PFSK-1 (cell line): ENCODE results near the gene HS2ST1.

Experiments used
- FOXP2 ChIP-seq: optimal IDR thresholded peaks from 2 replicates; pipeline ENCODE3; 2011; ENCODE audit warnings: borderline replicate concordance, control low read depth, inconsistent platforms; ENCODE audit not compliant: insufficient read depth; ENCODE audit errors: extremely low read length, extremely low read depth
- POLR2AphosphoS5 ChIP-seq: IDR thresholded peaks from 2 replicates; pipeline ENCODE4 v1.6.1; 2012; ENCODE audit warnings: low read depth, mild to moderate bottlenecking, control low read depth, low read length, moderate library complexity
- SIN3A ChIP-seq: IDR thresholded peaks from 2 replicates; pipeline ENCODE4 v1.6.1; 2012; ENCODE audit warnings: mild to moderate bottlenecking, low read length, moderate library complexity, borderline replicate concordance; ENCODE audit not compliant: insufficient read depth
- TAF1 ChIP-seq: IDR thresholded peaks from 2 replicates; pipeline ENCODE4 v1.6.1; 2012; ENCODE audit warnings: low read length, control low read depth, borderline replicate concordance; ENCODE audit not compliant: insufficient read depth
- TF ChIP-seq, protein P1 (sequence below), 2 experiments: IDR thresholded peaks; 2 replicates each; pipeline versions ENCODE4 v1.6.1 to v1.8.0; 2011 to 2012; ENCODE audit warnings: low read depth in 2 of 2, low read length in 2 of 2, control low read depth in 1 of 2, inconsistent platforms in 1 of 2, mild to moderate bottlenecking in 1 of 2, moderate library complexity in 1 of 2; ENCODE audit not compliant: insufficient read depth in 1 of 2

HS2ST1 gene

GRCh38 chr1:86988835-86989234 is 74.4 kb downstream of the HS2ST1 start:
- TF ChIP-seq, protein P1, sequence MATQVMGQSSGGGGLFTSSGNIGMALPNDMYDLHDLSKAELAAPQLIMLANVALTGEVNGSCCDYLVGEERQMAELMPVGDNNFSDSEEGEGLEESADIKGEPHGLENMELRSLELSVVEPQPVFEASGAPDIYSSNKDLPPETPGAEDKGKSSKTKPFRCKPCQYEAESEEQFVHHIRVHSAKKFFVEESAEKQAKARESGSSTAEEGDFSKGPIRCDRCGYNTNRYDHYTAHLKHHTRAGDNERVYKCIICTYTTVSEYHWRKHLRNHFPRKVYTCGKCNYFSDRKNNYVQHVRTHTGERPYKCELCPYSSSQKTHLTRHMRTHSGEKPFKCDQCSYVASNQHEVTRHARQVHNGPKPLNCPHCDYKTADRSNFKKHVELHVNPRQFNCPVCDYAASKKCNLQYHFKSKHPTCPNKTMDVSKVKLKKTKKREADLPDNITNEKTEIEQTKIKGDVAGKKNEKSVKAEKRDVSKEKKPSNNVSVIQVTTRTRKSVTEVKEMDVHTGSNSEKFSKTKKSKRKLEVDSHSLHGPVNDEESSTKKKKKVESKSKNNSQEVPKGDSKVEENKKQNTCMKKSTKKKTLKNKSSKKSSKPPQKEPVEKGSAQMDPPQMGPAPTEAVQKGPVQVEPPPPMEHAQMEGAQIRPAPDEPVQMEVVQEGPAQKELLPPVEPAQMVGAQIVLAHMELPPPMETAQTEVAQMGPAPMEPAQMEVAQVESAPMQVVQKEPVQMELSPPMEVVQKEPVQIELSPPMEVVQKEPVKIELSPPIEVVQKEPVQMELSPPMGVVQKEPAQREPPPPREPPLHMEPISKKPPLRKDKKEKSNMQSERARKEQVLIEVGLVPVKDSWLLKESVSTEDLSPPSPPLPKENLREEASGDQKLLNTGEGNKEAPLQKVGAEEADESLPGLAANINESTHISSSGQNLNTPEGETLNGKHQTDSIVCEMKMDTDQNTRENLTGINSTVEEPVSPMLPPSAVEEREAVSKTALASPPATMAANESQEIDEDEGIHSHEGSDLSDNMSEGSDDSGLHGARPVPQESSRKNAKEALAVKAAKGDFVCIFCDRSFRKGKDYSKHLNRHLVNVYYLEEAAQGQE (IDR thresholded peaks at IDR 0.05; ENCODE audit: insufficient read depth in 1 of 2, low read depth in 2 of 2, low read length in 2 of 2) = no peak
- TF ChIP-seq FOXP2 (no peak), SIN3A (no peak), POLR2AphosphoS5 (no peak), TAF1 (no peak)

DNA sequence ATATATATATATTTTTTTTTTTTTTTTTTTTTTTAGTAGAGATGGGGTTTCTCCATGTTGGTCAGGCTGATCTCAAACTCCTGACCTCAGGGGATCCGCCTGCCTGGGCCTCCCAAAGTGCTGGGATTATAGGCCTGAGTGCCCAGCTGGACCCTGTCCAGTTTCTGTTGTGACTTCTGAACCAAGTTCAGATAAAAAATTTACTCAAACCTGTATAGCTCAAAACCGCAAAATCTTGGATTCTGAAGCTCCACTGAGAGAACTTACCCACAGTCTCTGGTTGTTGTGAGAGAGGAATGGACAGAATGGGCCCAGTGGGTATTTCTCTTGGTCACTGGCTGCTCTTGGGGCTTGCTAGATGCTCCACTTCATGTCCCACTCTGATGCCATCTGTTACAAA is 76.4 kb downstream of the HS2ST1 start:
- TF ChIP-seq, protein P1 (IDR thresholded peaks at IDR 0.05; ENCODE audit: insufficient read depth in 1 of 2, low read depth in 2 of 2, low read length in 2 of 2) = no peak
- no peak for TF ChIP-seq SIN3A
- TF ChIP-seq FOXP2 = no peak
- TF ChIP-seq POLR2AphosphoS5 = no peak
- no peak for TF ChIP-seq TAF1

GRCh38 chr1:86991549-86992186 is 77.2 kb downstream of the HS2ST1 start:
- TF ChIP-seq SIN3A (no peak), TAF1 (no peak), POLR2AphosphoS5 (no peak), FOXP2 (no peak)
- TF ChIP-seq, protein P1 (IDR thresholded peaks at IDR 0.05; ENCODE audit: insufficient read depth in 1 of 2, low read depth in 2 of 2, low read length in 2 of 2) = no peak

GRCh38 chr1:86992861-86993260 is 78.4 kb downstream of the HS2ST1 start:
- TF ChIP-seq FOXP2 = no peak
- TF ChIP-seq, protein P1 (IDR thresholded peaks at IDR 0.05; ENCODE audit: insufficient read depth in 1 of 2, low read depth in 2 of 2, low read length in 2 of 2) = no peak
- TF ChIP-seq TAF1 = no peak
- no peak for TF ChIP-seq POLR2AphosphoS5

- TF ChIP-seq SIN3A = no peak
- no peak for TF ChIP-seq POLR2AphosphoS5
- TF ChIP-seq TAF1 = no peak
- TF ChIP-seq, protein P1 (IDR thresholded peaks at IDR 0.05; ENCODE audit: insufficient read depth in 1 of 2, low read depth in 2 of 2, low read length in 2 of 2) = no peak
- no peak for TF ChIP-seq FOXP2
Observed at GRCh38 chr1:86993269-86993985, 79.0 kb downstream of the HS2ST1 start.
